Endodermal cell (in vitro differentiated cells): ENCODE results near the gene CHN2. TPM values are rescaled to one million over a fixed set of nuclear protein-coding genes. Genes with fewer than 3 reads are reported as not detected.
A peak's percentile ranks its signal among the peaks of the same experiment; 100 is the strongest.

Experiments used
- DNase-seq: peaks from one replicate; pipeline ENCODE4 v3.0.0-alpha.2; 2017
- H3K27ac ChIP-seq: 2 replicates; pipeline ENCODE4 v1.5.1; 2013; ENCODE audit warnings: mild to moderate bottlenecking, low read depth, low read length, moderate library complexity
- H3K27me3 ChIP-seq: 2 replicates; pipeline ENCODE4 v1.6.1; 2013; ENCODE audit warnings: mild to moderate bottlenecking, low read length, moderate library complexity; ENCODE audit not compliant: insufficient read depth, control insufficient read depth, poor library complexity, severe bottlenecking
- H3K36me3 ChIP-seq: 2 replicates; pipeline ENCODE4 v1.7.0; 2013; ENCODE audit warnings: mild to moderate bottlenecking, low read length, moderate library complexity; ENCODE audit not compliant: control insufficient read depth, insufficient read depth
- H3K4me1 ChIP-seq: one replicate; pipeline ENCODE4 v1.7.0; 2013; ENCODE audit warnings: low read length; ENCODE audit not compliant: control insufficient read depth, insufficient read depth
- H3K4me3 ChIP-seq: 2 replicates; pipeline ENCODE4 v1.5.1; 2013; ENCODE audit warnings: mild to moderate bottlenecking, low read length, moderate library complexity
- H3K9ac ChIP-seq: 2 replicates; pipeline ENCODE4 v1.6.1; 2013; ENCODE audit warnings: mild to moderate bottlenecking, low read length, moderate library complexity; ENCODE audit not compliant: poor library complexity, severe bottlenecking; ENCODE audit errors: extremely low read depth
- H3K9me3 ChIP-seq: 2 replicates; pipeline ENCODE4 v1.6.1; 2013; ENCODE audit warnings: mild to moderate bottlenecking, low read length, moderate library complexity; ENCODE audit not compliant: control insufficient read depth
- H3K27ac Mint-ChIP-seq: 2 replicates; pipeline ENCODE4 v1.8.0; 2020; ENCODE audit warnings: mixed read lengths
- H3K27me3 Mint-ChIP-seq: 2 replicates; pipeline ENCODE4 v1.8.0; 2021; ENCODE audit warnings: mild to moderate bottlenecking, mixed read lengths; ENCODE audit not compliant: insufficient read depth
- H3K36me3 Mint-ChIP-seq: 2 replicates; pipeline ENCODE4 v1.8.0; 2020; ENCODE audit warnings: low read depth, mixed read lengths
- H3K4me1 Mint-ChIP-seq: 2 replicates; pipeline ENCODE4 v1.8.0; 2020; ENCODE audit warnings: mixed read lengths
- H3K4me3 Mint-ChIP-seq: 2 replicates; pipeline ENCODE4 v1.8.0; 2020; ENCODE audit warnings: mild to moderate bottlenecking, moderate library complexity, mixed read lengths
- H3K9me3 Mint-ChIP-seq: 2 replicates; pipeline ENCODE4 v1.8.0; 2020; ENCODE audit warnings: mild to moderate bottlenecking, mixed read lengths
- CTCF ChIP-seq: fragments of 200-600 bp; sonication (generic); conservative IDR thresholded peaks from 2 replicates; pipeline ENCODE4 v1.5.0; 2021; ENCODE audit warnings: antibody characterized with exemption, mild to moderate bottlenecking
- WGBS, 2 experiments: methylation state at CpG; one replicate each; pipeline versions ENCODE4 v1.1.5 to v1.1.7; 2013; ENCODE audit warnings: missing lambda C conversion rate in 2 of 2, mixed read lengths in 1 of 2; ENCODE audit not compliant: insufficient coverage in 1 of 2, insufficient read length in 1 of 2; 5-methylcytosine and 5-hydroxymethylcytosine counted together
- total RNA-seq, 2 donors: library from RNA; stranded (reverse); fragmentation: NEBNext Ultra II Directional in 1 of 2; extraction: Animal tissue kit (Norgen Biotek cat#: 25700) in 1 of 2; gene quantifications; 2 replicates in 1 of 2; 3 replicates in 1 of 2; pipeline ENCODE4 v1.2.1, GENCODE V29; 2021

The CHN2 gene
- total RNA-seq, 2 donors from 2014 or later = 14.0 to 14.1 TPM

DNA sequence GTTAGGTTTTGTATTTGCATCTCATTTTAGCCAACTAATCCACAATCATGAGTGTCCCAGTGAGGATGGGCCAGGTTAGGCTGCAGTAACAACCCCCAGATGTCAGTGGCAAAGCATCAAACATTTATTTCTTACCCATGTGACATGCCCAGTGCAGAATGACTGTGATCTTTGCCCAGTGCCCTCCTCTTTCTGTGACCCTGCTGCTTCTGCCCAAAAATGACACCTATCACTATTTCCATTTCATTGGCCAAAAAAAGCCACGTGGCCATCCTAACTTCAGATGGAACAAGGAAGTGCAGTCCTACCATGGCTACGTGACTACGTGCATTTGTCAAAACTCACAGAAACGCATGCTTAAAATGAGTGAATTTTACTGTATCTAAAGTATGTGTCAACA, 259.9 kb downstream of the CHN2 start:
- Histone ChIP-seq H3K9ac (no peak overlapping the region), H3K36me3 (no peaks in the 10 kb centered on the region), H3K4me1 (peaks cover 25% of the 10 kb centered on the region), H3K27me3 (no peaks in the 10 kb centered on the region), H3K9me3 (no peaks in the 10 kb centered on the region), H3K27ac (no peak overlapping the region), H3K4me3 (no peak overlapping the region)
- no peak for TF ChIP-seq CTCF
- no peak overlapping the region for H3K4me3 Mint-ChIP-seq
- H3K9me3 Mint-ChIP-seq = no peaks in the 10 kb centered on the region
- no peaks in the 10 kb centered on the region for H3K36me3 Mint-ChIP-seq
- H3K27me3 Mint-ChIP-seq = no peaks in the 10 kb centered on the region
- DNase-seq = no peak
- peaks cover 29% of the 10 kb centered on the region for H3K4me1 Mint-ChIP-seq
- WGBS, 2 experiments = 95 to 100% methylated on average over 2 to 4 of the region's 4 CpGs
- H3K27ac Mint-ChIP-seq = no peak overlapping the region

- Histone ChIP-seq H3K36me3 (no peaks in the 10 kb centered on the region), H3K27ac (no peak overlapping the region), H3K4me1 (peaks cover 22% of the 10 kb centered on the region), H3K9me3 (no peaks in the 10 kb centered on the region), H3K9ac (no peak overlapping the region), H3K4me3 (no peak overlapping the region), H3K27me3 (no peaks in the 10 kb centered on the region)
- H3K4me1 Mint-ChIP-seq = peaks cover 26% of the 10 kb centered on the region
- no peak for DNase-seq
- TF ChIP-seq CTCF = no peak
- H3K36me3 Mint-ChIP-seq = no peaks in the 10 kb centered on the region
- no peak overlapping the region for H3K27ac Mint-ChIP-seq
- no peak overlapping the region for H3K4me3 Mint-ChIP-seq
- H3K9me3 Mint-ChIP-seq = no peaks in the 10 kb centered on the region
- WGBS, 2 experiments = 95 to 97% methylated on average over 4 to 5 of the region's 5 CpGs
- H3K27me3 Mint-ChIP-seq = no peaks in the 10 kb centered on the region
Observed at GRCh38 chr7:29454899-29455451, 260.4 kb downstream of the CHN2 start.

DNA sequence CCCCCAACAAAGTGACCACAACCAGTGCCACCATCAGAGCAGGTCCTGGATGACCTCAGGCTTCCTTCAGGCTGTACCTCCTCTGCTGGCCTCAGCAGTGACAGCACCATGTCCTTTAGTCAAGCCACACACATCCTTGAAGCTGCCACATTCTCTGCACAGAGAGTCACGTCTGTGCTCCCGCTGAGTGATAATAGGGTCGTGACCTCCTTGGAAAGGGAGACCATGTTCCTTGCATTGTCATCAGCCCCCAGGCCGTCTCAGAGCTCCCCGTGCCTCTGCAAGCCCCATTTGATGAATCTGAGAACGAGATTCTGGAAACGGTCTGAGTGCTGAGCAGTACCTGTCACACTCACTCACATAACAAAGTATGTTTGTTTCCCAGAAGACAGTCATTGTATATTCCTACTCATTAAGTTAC, 262.6 kb downstream of the CHN2 start:
- no peaks in the 10 kb centered on the region for H3K9me3 Mint-ChIP-seq
- no peaks in the 10 kb centered on the region for H3K36me3 Mint-ChIP-seq
- TF ChIP-seq CTCF = no peak
- Histone ChIP-seq H3K4me1 (peaks cover 17% of the 10 kb centered on the region), H3K9me3 (no peaks in the 10 kb centered on the region), H3K27ac (peak overlapping the region; percentile 77), H3K36me3 (no peaks in the 10 kb centered on the region), H3K9ac (no peak overlapping the region), H3K4me3 (peak overlapping the region; percentile 31), H3K27me3 (no peaks in the 10 kb centered on the region)
- H3K4me1 Mint-ChIP-seq = peaks cover 20% of the 10 kb centered on the region
- peak; percentile 68 for DNase-seq
- no peak overlapping the region for H3K4me3 Mint-ChIP-seq
- no peak overlapping the region for H3K27ac Mint-ChIP-seq
- H3K27me3 Mint-ChIP-seq = no peaks in the 10 kb centered on the region
- 35 to 49% methylated on average over 4 to 7 of the region's 7 CpGs for WGBS, 2 experiments
